ENCODE results near the gene CHKB. TPM values are rescaled to one million over a fixed set of nuclear protein-coding genes. Genes with fewer than 3 reads are reported as not detected.
A peak's percentile ranks its signal among the peaks of the same experiment; 100 is the strongest.
"Not testable (repeated sequence)": the region's sequence is repeated elsewhere in the genome, so short reads cannot be mapped to it uniquely, and the experiment has no call there.

CHKB gene
- total RNA-seq, 8 experiments from 2014 or later = 19.0 to 71.7 (median 33.1) TPM

GRCh38 chr22:50544078-50544745 is 38.4 kb downstream of the CHKB start:
- Histone ChIP-seq H3K4me3 (peak overlapping the region in 3 of 5 donors; percentile 1 to 17 (median 2)), H3K27ac (no peak overlapping the region), H3K4me1 (replicated peaks in 1 of 2) (peaks cover 22 to 31% of the 10 kb centered on the region in 2 donors)
- in situ Hi-C loops (cut with MboI; ENCODE audit: low pct_unique_long_range_greater_than_20kb in 2 of 9, low sequenced_read_pairs in 9 of 9, unreplicated experiment in 9 of 9) = no loop called here
- ATAC-seq (replicated peaks in 6 of 8) = peak; percentile 39 to 85 (median 76)
- 3 to 33% (median 13%) methylated on average over 1 to 21 of the region's 52 CpGs; no CpG with 5 or more reads in 5 of the 10 experiments for WGBS, 10 experiments

GRCh38 chr22:50542416-50542927 is 40.2 kb downstream of the CHKB start:
- H3K27ac ChIP-seq = no peak overlapping the region
- ATAC-seq (replicated peaks in 6 of 8) = no peak
- WGBS, 10 experiments = 69 to 95% (median 87%) methylated on average over 4 to 18 of the region's 19 CpGs
- no peak overlapping the region for H3K4me3 ChIP-seq
- in situ Hi-C loops (cut with MboI; ENCODE audit: low pct_unique_long_range_greater_than_20kb in 2 of 9, low sequenced_read_pairs in 9 of 9, unreplicated experiment in 9 of 9) = no loop called here
- H3K4me1 ChIP-seq (replicated peaks in 1 of 2) = peaks cover 22 to 29% of the 10 kb centered on the region in 2 donors

- H3K4me3 ChIP-seq; in situ Hi-C loops (cut with MboI; ENCODE audit: low pct_unique_long_range_greater_than_20kb in 2 of 9, low sequenced_read_pairs in 9 of 9, unreplicated experiment in 9 of 9); H3K27ac ChIP-seq: not testable (repeated sequence)
- 0 to 100% (median 73%) methylated on average over 1 to 5 of the region's 5 CpGs; no CpG with 5 or more reads in 1 of the 10 experiments for WGBS, 10 experiments
- H3K4me1 ChIP-seq (replicated peaks in 1 of 2) = peaks cover 22 to 24% of the 10 kb centered on the region in 2 donors
- peak in 2 of 8 experiments; percentile 45 to 61 for ATAC-seq (replicated peaks in 6 of 8)
Observed at GRCh38 chr22:50541667-50542026, 41.0 kb downstream of the CHKB start.

GRCh38 chr22:50540381-50540780 is 42.3 kb downstream of the CHKB start:
- in situ Hi-C loops (cut with MboI; ENCODE audit: low pct_unique_long_range_greater_than_20kb in 2 of 9, low sequenced_read_pairs in 9 of 9, unreplicated experiment in 9 of 9) = no loop called here
- no peak overlapping the region for H3K4me3 ChIP-seq
- WGBS, 10 experiments = 17 to 91% (median 85%) methylated on average over 1 to 10 of the region's 10 CpGs; no CpG with 5 or more reads in 1 of the 10 experiments
- no peak for ATAC-seq (replicated peaks in 6 of 8)
- H3K27ac ChIP-seq = no peak overlapping the region
- H3K4me1 ChIP-seq (replicated peaks in 1 of 2) = peaks cover 11 to 15% of the 10 kb centered on the region in 2 donors

- Histone ChIP-seq H3K4me3 (no peak overlapping the region), H3K27ac (no peak overlapping the region), H3K4me1 (replicated peaks in 1 of 2) (no peaks in the 10 kb centered on the region)
- in situ Hi-C loops (cut with MboI; ENCODE audit: low pct_unique_long_range_greater_than_20kb in 2 of 9, low sequenced_read_pairs in 9 of 9, unreplicated experiment in 9 of 9) = no loop called here
- 47 to 93% (median 86%) methylated on average over 2 to 12 of the region's 13 CpGs for WGBS, 10 experiments
- no peak for ATAC-seq (replicated peaks in 6 of 8)
Observed at GRCh38 chr22:50537765-50538164, 44.9 kb downstream of the CHKB start.

- ATAC-seq (replicated peaks in 6 of 8) = no peak
- Histone ChIP-seq H3K4me1 (replicated peaks in 1 of 2) (peaks cover 7 to 14% of the 10 kb centered on the region in 2 donors), H3K27ac (no peak overlapping the region), H3K4me3 (no peak overlapping the region)
- WGBS, 10 experiments = 20 to 92% (median 60%) methylated on average over 1 to 3 of the region's 3 CpGs; no CpG with 5 or more reads in 3 of the 10 experiments
- in situ Hi-C loops (cut with MboI; ENCODE audit: low pct_unique_long_range_greater_than_20kb in 2 of 9, low sequenced_read_pairs in 9 of 9, unreplicated experiment in 9 of 9) = no loop called here
Observed at GRCh38 chr22:50536226-50536625, 46.4 kb downstream of the CHKB start.

GRCh38 chr22:50535113-50535512 is 47.5 kb downstream of the CHKB start:
- no peak for ATAC-seq (replicated peaks in 6 of 8)
- in situ Hi-C loops (cut with MboI; ENCODE audit: low pct_unique_long_range_greater_than_20kb in 2 of 9, low sequenced_read_pairs in 9 of 9, unreplicated experiment in 9 of 9) = no loop called here
- peaks cover 15 to 25% of the 10 kb centered on the region in 2 donors for H3K4me1 ChIP-seq (replicated peaks in 1 of 2)
- 77 to 100% (median 81%) methylated on average over 3 to 6 of the region's 8 CpGs; no CpG with 5 or more reads in 3 of the 10 experiments for WGBS, 10 experiments
- H3K4me3 ChIP-seq = no peak overlapping the region
- no peak overlapping the region for H3K27ac ChIP-seq

- in situ Hi-C loops (cut with MboI; ENCODE audit: low pct_unique_long_range_greater_than_20kb in 2 of 9, low sequenced_read_pairs in 9 of 9, unreplicated experiment in 9 of 9) = not testable (repeated sequence)
- WGBS, 10 experiments = 14 to 81% (median 60%) methylated on average over 2 to 15 of the region's 21 CpGs; no CpG with 5 or more reads in 1 of the 10 experiments
Observed at GRCh38 chr22:50533856-50534711, 48.6 kb downstream of the CHKB start.

GRCh38 chr22:50532824-50533796 is 49.5 kb downstream of the CHKB start:
- H3K4me1 ChIP-seq (replicated peaks in 1 of 2) = peaks cover 15 to 25% of the 10 kb centered on the region in 2 donors
- 46 to 90% (median 71%) methylated on average over 2 to 14 of the region's 19 CpGs for WGBS, 10 experiments
- ATAC-seq (replicated peaks in 6 of 8) = no peak
- H3K4me3 ChIP-seq = peak overlapping the region in 2 of 5 donors; percentile 36 to 44
- no peak overlapping the region for H3K27ac ChIP-seq
- in situ Hi-C loops (cut with MboI; ENCODE audit: low pct_unique_long_range_greater_than_20kb in 2 of 9, low sequenced_read_pairs in 9 of 9, unreplicated experiment in 9 of 9) = no loop called here

More at GRCh38 chr22:50533856-50534711, 48.6 kb downstream of the CHKB start:
- peaks cover 15 to 25% of the 10 kb centered on the region in 2 donors for H3K4me1 ChIP-seq (replicated peaks in 1 of 2)
- ATAC-seq (replicated peaks in 6 of 8); H3K4me3 ChIP-seq; H3K27ac ChIP-seq: not testable (repeated sequence)

GRCh38 chr22:50531962-50532674 is 50.5 kb downstream of the CHKB start:
- no peak overlapping the region for H3K27ac ChIP-seq
- in situ Hi-C loops (cut with MboI; ENCODE audit: low pct_unique_long_range_greater_than_20kb in 2 of 9, low sequenced_read_pairs in 9 of 9, unreplicated experiment in 9 of 9) = no loop called here
- peak; percentile 33 to 74 (median 52) for ATAC-seq (replicated peaks in 6 of 8)
- WGBS, 10 experiments = no CpG with 5 or more reads among the region's 56 CpGs
- peak overlapping the region; percentile 7 to 44 (median 27) for H3K4me3 ChIP-seq
- peaks cover 18 to 28% of the 10 kb centered on the region in 2 donors for H3K4me1 ChIP-seq (replicated peaks in 1 of 2)

GRCh38 chr22:50531546-50531961 is 51.1 kb downstream of the CHKB start:
- peak; percentile 3 to 27 (median 14) for ATAC-seq (replicated peaks in 6 of 8)
- peaks cover 24 to 33% of the 10 kb centered on the region in 2 donors for H3K4me1 ChIP-seq (replicated peaks in 1 of 2)
- H3K27ac ChIP-seq = no peak overlapping the region
- peak overlapping the region; percentile 7 to 44 (median 27) for H3K4me3 ChIP-seq
- WGBS, 10 experiments = 10% methylated on average over 4 of the region's 44 CpGs; no CpG with 5 or more reads in 9 of the 10 experiments
- in situ Hi-C loops (cut with MboI; ENCODE audit: low pct_unique_long_range_greater_than_20kb in 2 of 9, low sequenced_read_pairs in 9 of 9, unreplicated experiment in 9 of 9) = no loop called here
